Activated CD4-positive, alpha-beta T cell treated with anti-CD3 and anti-CD28 coated beads, Interleukin-2, amount 50 U/mL, for 24 hours (primary cell): ENCODE data around the gene TPSG1.
"Not testable (repeated sequence)": the region's sequence is repeated elsewhere in the genome, so short reads cannot be mapped to it uniquely, and the experiment has no call there.

Source experiments
- DNase-seq, 2 donors: peaks; one replicate each; pipeline ENCODE4 v3.0.0-alpha.2; 2020; ENCODE audit warnings: low read depth in 1 of 2, low spot score in 1 of 2

Gene TPSG1

DNA sequence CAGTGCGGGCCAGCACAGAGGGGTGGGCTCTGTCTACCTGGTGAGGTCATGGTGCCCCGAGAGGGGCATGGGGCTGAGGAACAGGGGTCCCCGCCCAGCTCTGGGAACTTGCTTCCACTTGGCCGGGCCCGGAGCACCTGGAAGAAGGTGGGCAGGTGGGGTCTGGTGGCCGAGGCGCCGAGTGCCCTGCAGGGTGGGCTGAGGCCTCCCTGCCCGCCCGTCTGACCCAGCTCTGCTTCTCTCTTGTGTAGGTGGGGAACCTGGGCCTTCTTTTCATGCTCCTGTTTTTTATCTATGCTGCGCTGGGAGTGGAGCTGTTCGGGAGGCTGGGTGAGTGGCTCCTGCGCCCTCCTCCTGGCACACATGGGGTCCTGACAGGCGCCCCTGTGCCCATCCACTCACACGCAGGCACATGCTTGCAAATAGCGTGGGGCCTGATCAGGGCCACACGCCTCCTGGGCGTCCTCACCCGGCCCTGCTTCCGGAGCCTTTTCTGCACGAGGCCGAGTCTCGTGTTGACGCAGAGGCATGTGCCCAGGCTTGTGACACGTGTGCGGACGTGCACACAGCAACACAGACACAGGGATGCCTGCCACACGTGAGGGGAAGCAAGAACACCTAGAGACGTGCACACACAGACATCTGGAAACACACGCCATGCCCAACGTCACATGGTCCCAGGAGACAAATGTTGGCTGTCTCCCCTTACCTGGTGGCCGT is 8.2 kb downstream of the TPSG1 start:
- DNase-seq, result no peak

DNA sequence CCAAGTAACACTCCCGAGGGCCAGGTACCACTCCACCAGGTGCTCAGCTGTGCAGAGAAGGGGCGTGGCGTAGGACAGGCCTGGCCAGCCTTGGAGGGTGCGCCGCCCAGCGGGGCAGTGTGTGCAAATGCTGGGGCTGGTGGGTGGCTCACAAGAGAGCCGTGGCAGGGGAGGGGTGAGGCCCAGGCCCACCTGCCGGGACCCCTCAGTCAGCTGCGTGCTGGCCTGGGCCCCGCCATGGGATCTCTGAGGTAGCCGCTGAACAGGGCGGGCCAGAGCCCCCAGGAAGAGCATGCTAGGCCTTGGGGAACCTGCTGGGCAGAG is 8.8 kb downstream of the TPSG1 start:
- no peak for DNase-seq

DNA sequence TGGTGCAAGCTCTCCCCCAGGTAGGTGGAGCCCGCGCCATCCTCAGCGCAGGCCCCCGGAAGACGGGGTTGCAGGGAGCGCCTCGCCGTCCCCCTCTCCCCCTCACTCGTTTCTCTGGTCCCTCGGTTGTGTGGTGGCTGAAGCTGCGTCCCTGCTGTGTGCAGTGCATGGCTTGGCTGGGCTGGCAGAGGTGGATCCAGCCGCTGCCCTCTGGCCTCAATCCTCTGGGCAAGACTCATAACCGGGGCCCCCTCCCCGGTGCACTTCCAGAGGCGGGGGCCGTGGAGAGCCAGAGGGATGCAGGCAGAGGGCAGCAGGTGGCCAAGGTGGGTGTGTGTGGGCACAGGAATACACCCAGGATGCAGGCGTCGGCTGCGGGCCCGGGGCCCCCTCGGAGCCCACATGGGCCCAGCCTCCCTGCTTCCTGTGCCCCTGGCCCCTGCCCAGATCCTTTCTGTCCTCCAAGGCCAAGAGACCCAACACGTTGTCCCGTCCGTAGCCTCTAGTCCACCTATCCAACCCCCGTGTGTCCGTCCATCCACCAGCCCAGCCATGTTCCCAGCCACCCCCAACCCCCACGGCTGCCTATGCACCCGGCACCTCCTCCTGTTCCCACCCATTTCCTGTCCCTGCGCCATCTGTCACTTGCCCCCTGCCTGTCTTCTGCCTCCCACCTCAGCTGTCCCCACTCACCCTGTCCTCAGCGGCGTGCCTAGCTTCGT is 9.3 kb downstream of the TPSG1 start:
- DNase-seq, result no peak

DNA sequence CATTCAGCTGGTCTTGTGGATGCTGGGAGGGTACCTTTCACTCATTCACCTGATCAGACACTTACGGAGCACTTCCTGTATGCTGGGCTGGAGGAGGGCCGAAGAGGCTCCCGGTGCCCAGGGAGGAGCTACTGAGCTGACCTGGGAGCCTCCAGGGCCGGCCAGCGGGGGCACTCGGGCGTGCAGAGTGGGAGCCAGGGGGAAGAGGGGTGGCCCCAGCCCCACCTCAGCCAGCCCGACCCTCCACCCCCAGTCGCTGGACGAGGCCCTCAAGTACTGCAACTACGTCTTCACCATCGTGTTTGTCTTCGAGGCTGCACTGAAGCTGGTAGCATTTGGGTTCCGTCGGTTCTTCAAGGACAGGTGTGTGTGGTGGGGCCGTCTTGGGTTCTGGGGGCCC is 10.3 kb downstream of the TPSG1 start:
- no peak for DNase-seq

DNA sequence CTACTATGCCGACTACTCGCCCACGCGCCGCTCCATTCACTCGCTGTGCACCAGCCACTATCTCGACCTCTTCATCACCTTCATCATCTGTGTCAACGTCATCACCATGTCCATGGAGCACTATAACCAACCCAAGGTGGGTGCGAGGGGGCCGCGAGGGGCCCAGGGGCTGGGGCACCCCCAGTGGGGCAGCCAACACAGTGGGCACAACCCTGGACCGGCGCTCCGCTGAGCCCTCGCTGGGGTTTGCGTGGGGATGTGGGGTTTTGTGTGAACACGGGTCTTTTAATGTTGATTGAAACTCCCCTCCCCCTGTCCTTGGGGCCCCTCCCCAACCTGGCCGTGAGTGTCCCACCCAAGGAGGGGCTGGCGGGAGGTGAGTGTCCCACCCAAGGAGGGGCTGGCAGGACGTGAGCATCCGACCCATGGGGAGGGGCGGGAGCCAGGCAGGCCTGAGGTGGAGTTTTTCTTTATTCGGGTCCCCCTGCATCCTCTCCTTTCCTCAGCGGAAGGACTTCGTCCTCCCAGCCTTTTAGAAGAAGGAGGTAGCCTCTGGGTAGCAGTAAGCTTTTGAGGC is 11.2 kb downstream of the TPSG1 start:
- no peak for DNase-seq

DNA sequence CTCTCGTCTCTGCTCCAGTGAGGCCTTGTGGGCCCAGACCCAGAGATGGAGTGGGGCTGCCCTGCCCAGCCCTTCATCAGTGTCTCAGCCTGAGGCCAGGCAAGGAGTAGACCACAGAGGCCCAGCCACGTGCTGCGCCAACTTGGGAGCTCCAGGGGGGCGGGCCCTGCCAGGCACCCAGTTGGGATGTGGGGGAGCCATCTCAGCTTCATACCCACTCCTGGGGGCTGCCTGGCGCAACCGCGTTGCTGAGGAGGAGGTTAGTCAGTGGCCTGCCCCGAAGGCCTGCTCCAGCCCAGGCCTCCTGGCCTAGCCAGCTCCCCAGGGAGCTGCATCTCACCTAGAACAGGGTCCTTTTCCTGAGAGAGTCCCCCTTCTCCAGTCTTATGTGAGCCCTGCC is 11.8 kb downstream of the TPSG1 start:
- no peak for DNase-seq

DNA sequence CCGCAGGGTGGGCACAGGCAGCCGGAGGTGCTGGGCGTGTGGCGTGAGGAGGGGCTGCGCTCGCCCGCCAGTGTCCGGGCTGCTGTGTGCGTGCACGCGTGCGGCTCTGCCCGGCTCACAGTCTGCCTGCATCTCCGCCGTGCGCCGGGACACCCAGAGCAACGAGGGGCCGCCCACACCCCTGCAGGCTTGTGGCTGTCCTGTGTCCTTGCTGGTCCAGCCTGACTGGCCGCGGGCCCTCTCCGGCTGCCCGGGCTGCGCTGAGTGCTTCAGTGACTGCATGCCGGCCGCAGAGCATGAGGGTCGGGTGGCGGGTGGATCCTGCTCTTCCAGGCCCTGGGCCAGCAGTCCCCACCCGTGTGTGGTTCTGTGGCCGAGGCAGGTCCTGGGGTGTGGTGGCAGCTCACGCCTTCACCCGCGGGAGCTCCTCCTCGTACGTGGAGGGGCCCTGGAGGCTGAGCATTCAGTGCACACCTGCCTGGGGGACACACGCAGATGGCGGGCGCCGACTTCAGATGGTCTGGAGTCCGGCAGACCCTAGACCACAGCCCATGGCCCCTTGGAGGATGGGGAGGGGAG is 12.4 kb downstream of the TPSG1 start:
- DNase-seq, result no peak

DNA sequence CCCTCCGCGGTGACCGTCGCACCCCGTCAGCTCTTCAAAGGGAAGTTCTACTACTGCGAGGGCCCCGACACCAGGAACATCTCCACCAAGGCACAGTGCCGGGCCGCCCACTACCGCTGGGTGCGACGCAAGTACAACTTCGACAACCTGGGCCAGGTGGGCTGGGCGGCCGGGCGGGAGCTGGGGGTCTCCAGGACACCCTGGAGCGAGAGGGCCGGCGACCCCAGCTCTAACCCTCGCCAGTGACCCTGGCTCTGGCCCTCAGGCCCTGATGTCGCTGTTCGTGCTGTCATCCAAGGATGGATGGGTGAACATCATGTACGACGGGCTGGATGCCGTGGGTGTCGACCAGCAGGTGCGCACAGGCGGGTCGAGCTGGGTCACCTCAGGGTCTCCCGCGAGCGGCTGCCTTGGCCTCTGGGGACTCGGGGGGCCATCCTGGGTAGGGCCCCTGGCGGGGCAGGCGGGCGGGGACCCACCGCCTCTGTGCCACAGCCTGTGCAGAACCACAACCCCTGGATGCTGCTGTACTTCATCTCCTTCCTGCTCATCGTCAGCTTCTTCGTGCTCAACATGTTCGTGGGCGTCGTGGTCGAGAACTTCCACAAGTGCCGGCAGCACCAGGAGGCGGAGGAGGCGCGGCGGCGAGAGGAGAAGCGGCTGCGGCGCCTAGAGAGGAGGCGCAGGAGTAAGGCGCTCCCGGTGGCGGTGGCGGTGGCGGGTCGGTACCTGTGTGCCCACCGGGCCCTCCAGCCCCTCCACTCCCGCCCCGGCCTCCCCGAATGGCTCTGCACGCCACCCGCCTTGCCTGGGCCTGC is 13.4 kb downstream of the TPSG1 start:
- DNase-seq, result no peak

DNA sequence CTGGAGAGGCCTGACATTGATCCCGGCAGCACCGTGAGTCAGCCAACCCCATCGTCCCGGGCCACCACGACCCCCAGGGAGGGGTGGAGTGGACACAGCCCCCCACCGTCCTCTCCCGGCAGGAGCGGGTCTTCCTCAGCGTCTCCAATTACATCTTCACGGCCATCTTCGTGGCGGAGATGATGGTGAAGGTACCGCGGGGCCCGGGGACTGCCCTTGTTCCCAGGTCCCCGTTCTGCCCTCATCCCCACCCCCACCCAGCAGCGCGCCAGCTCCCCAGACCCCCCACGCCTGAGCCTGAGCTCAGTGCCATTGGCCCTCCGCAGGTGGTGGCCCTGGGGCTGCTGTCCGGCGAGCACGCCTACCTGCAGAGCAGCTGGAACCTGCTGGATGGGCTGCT is 14.6 kb downstream of the TPSG1 start:
- no peak for DNase-seq

DNA sequence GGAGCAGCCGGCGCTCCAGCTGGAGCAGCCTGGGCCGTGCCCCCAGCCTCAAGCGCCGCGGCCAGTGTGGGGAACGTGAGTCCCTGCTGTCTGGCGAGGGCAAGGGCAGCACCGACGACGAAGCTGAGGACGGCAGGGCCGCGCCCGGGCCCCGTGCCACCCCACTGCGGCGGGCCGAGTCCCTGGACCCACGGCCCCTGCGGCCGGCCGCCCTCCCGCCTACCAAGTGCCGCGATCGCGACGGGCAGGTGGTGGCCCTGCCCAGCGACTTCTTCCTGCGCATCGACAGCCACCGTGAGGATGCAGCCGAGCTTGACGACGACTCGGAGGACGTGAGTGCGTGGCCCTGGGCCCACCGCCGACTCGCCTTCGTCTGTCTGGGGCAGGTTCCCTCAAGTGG is 16.0 kb downstream of the TPSG1 start:
- DNase-seq, result no peak

DNA sequence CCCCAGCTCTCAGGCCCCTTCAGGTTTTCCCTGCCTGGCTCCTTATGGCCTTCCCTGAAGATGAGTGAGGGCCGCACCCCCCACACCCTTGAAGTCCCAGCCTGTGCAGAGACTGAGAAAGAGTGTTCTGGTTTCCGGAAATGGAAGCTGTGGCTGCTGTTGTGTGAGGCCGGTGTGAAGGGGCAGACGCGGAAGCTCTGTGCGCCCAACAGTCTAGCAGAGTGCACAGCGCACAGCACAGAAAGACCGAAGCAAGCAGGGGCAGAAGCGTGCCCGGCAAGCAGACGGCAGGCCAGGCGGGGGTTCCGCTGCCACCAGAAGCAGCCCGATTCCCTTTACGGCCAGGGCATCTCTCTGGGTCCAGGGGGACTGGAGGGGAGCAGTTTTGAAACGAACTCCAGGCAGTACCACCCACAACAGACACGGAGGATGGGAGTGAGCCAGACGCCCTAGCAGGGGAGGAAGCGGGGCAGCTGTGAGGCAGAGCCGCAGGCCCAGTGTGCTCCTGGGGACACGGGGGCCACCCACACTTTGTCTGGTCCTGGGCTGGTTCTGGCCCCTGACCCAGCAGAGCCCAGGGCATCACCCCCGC is 16.7 kb downstream of the TPSG1 start:
- DNase-seq, result no peak

DNA sequence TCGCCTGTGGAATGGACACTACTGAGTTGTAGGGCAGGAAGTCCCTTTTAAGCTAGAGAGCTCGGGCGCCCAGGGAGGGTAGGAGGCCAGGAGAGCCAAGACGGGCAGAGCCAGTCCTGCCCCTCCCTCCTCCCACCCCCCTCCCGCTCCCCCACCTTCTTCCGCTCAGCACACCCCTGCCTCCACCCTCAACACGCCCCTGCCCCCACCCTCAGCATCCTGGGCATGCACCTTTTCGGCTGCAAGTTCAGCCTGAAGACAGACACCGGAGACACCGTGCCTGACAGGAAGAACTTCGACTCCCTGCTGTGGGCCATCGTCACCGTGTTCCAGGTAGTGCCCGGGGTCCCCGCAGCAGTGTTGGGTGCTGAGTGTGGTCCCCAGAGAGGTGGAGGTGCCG is 18.3 kb downstream of the TPSG1 start:
- DNase-seq, result no peak

DNA sequence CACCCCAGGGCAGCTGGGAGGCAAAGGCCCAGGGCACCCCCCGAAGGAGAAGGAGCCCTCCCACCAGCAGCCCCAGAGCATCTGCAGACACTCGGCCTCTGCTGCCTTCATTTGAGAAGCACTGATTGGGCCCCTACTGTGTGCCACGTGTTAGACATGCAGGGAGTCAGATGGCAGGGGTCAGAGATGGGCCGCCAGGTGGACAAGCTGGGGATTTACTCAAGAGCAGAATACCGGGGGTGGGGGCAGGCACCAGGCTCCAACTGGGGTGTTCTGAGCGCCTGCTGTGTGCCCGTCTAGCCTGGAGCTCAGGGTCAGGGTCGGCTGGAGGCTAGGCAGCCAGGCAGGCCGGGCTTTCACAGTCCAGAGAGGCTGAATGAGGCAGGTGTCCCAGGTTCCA is 18.7 kb downstream of the TPSG1 start:
- DNase-seq, result no peak

DNA sequence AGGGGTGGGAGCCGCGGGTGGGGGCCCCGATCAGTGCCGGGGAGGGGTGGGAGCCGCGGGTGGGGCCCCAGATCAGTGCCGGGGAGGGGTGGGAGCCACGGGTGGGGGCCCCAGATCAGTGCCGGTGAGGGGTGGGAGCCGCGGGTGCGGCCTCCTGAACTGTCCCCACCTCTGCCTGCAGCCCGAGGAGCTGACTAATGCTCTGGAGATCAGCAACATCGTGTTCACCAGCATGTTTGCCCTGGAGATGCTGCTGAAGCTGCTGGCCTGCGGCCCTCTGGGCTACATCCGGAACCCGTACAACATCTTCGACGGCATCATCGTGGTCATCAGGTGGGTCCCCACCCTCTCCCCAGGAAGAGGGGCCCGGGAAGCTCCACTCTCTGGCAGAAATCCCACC is 20.1 kb downstream of the TPSG1 start:
- no peak for DNase-seq

DNA sequence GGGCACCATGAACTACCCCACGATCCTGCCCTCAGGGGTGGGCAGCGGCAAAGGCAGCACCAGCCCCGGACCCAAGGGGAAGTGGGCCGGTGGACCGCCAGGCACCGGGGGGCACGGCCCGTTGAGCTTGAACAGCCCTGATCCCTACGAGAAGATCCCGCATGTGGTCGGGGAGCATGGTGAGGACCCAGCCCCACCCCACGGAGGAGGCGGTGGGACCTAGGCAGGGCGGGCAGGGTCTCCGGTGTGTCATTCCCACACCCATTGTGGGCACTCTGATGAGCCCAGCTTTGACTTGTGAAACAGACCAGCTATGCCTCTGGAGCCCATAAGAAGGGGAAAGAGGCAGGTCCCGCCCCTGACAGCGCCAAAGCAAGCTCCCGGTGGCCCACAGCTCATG is 22.8 kb downstream of the TPSG1 start:
- no peak for DNase-seq

DNA sequence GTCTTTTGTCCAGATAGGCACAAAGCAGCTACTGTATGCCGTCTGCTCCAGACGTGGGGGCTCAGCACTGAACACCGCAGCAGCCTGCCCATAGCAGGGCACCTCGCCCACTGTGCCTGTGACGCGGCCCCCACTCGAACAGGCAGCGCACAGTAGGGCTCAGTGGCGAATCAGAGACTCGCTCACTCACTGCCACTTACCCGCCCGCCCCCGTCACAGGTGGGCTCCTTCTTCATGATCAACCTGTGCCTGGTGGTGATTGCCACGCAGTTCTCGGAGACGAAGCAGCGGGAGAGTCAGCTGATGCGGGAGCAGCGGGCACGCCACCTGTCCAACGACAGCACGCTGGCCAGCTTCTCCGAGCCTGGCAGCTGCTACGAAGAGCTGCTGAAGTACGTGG is 23.6 kb downstream of the TPSG1 start:
- no peak for DNase-seq

DNA sequence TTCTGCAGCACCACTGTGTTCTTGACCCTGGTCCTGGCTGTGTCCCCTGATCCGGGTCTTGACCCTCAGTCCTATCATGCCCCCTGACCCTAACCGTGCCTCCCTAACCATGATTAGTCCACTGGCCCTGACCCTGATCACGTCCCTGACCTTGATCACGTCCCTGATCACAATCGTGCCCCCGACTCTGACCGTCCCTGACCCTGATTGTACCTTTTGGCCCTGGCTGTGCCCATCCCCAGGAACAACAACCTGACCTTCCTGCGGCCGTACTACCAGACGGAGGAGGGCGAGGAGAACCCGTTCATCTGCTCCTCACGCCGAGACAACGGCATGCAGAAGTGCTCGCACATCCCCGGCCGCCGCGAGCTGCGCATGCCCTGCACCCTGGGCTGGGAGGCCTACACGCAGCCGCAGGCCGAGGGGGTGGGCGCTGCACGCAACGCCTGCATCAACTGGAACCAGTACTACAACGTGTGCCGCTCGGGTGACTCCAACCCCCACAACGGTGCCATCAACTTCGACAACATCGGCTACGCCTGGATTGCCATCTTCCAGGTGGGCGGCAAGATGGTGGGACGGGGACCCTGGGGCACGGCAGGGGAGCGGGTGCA is 24.9 kb downstream of the TPSG1 start:
- DNase-seq, result no peak

DNA sequence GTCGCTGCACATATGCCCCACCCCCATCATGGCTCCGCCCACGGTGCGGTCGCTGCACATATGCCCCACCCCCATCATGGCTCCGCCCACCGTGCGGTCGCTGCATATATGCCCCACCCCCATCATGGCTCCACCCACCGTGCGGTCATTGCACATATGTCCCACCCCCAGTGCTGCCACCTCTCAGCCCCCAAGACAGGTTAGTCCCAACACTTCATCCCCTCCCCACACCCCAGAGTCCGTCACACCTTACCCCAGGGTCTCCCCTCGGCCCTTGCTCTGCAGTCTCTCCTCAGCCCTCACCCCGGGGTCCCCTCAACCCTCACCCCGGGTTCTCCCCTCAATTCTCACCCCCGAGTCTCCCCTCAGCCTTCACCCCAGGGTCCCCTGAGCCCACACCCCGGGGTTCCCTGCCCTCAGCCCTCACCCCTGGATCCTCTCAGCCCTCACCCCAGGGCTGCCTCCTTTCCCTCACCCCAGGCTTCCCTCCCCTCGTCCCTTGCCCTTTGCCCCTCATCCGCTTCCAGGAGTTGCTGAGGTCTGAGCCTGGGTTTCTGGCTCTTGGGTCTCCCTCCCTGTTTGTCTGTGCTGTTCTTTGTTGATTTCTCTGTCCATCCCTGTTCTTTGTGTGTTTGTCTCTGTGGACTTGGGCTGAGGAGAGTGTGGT is 25.6 kb downstream of the TPSG1 start:
- DNase-seq, result no peak

DNA sequence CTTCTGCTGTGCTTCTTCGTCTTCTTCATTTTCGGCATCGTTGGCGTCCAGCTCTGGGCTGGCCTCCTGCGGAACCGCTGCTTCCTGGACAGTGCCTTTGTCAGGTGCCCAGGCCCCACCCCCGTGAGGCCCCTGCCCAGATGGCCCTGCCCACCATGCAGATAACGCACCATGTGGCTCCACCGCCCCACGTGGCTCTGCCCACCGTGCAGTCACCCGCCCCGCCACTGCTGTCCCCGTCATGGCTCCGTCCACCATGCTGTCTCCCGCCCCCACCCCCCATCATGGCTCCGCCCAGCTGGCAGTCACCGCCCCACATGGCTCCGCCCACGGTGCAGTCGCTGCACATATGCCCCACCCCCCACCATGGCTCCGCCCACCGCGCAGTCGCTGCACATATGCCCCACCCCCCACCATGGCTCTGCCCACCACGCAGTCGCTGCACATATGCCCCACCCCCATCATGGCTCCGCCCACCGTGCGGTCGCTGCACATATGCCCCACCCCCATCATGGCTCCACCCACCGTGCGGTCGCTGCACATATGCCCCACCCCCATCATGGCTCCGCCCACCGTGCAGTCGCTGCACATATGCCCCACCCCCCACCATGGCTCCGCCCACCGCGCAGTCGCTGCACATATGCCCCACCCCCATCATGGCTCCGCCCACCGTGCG is 26.3 kb downstream of the TPSG1 start:
- DNase-seq, result not testable (repeated sequence)

DNA sequence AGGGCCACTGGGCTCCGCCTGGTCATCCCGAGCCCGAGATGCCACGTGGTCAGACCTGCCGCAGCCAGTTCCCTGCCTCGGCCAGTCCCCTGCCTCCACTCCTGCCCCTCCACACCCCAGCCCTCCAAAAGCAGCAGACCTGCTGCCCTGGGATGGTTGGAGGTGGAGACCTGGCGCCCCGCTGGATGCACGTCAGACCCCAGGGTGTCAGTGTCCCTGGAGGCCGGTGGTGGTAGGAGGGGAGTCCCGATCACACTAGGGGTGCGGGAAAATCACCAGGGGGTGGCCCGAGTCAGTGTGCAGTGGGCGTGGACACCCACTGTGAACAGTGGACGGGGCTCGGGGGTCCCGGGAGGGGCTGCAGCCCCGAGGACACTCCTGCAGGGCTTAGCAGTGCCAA is 26.9 kb downstream of the TPSG1 start:
- DNase-seq, result no peak
